Kidney (tissue), 14 donors: ENCODE results near the gene GLIS1. TPM values are rescaled to one million over a fixed set of nuclear protein-coding genes. Genes with fewer than 3 reads are reported as not detected.
A peak's percentile ranks its signal among the peaks of the same experiment; 100 is the strongest.

ENCODE experiments used
- DNase-seq, 5 donors: peaks; one replicate each; pipeline ENCODE4 v3.0.0-alpha.2; 2013 to 2020
- FAIRE-seq: peaks from 2 replicates; lab custom pipeline; 2012; peaks lifted over from hg19 to GRCh38; lab: Jason Lieb, UNC
- H3K27ac ChIP-seq, 2 donors: one replicate each; pipeline ENCODE4 v1.7.0; 2013; ENCODE audit warnings: low read depth in 2 of 2, low read length in 2 of 2, inconsistent platforms in 1 of 2
- H3K27me3 ChIP-seq: one replicate; pipeline ENCODE4 v1.7.1; 2013; ENCODE audit warnings: low read length, inconsistent platforms; ENCODE audit not compliant: control insufficient read depth, insufficient read depth
- H3K36me3 ChIP-seq, 3 donors: one replicate each; pipeline versions ENCODE4 v1.7.0 to v1.7.1; 2013; ENCODE audit warnings: low read length in 3 of 3, control low read depth in 1 of 3, inconsistent platforms in 1 of 3; ENCODE audit not compliant: insufficient read depth in 3 of 3, control insufficient read depth in 2 of 3
- H3K4me1 ChIP-seq, 3 donors: one replicate each; pipeline versions ENCODE4 v1.7.0 to v1.7.1; 2013; ENCODE audit warnings: low read length in 3 of 3, inconsistent platforms in 1 of 3, low read depth in 1 of 3; ENCODE audit not compliant: control insufficient read depth in 2 of 3, insufficient read depth in 2 of 3
- H3K4me3 ChIP-seq, 3 donors: one replicate each; pipeline versions ENCODE4 v1.7.0 to v1.8.1; 2013; ENCODE audit warnings: low read length in 3 of 3, control low read depth in 1 of 3, inconsistent platforms in 1 of 3
- H3K9ac ChIP-seq, 3 donors: one replicate each; pipeline versions ENCODE4 v1.7.0 to v1.7.1; 2013; ENCODE audit warnings: low read length in 3 of 3, control low read depth in 1 of 3, inconsistent platforms in 1 of 3
- H3K9me3 ChIP-seq, 3 donors: one replicate each; pipeline versions ENCODE4 v1.7.0 to v1.7.1; 2013; ENCODE audit warnings: low read length in 3 of 3, control low read depth in 1 of 3, inconsistent platforms in 1 of 3; ENCODE audit not compliant: control insufficient read depth in 2 of 3, insufficient read depth in 1 of 3
- CTCF ChIP-seq: IDR thresholded peaks from 3 replicates; pipeline ENCODE4 v1.5.1; 2012; ENCODE audit warnings: mild to moderate bottlenecking, moderate library complexity, borderline replicate concordance; ENCODE audit not compliant: insufficient read depth; ENCODE audit errors: extremely low read depth
- intact Hi-C: fragments of 100-400 bp; cut with DNase I; formaldehyde crosslinking; loops from one replicate; pipeline ENCODE4 v1.11.1; 2022
- polyA plus RNA-seq: library from polyadenylated mRNA; stranded (reverse); fragments of 350-450 nt; fragmentation: Illumina TruSeq; extraction: RNeasy Lipid Tissue Mini Kit (QIAGEN cat#74804); gene quantifications from one replicate; pipeline ENCODE4 v1.2.3, GENCODE V29; 2014; ENCODE audit warnings: low read depth, low replicate concordance; ENCODE audit not compliant: insufficient read depth
- total RNA-seq: library from RNA; stranded (reverse); fragmentation: NEBNext Ultra II Directional; extraction: Animal tissue kit (Norgen Biotek cat#: 25700); gene quantifications from one replicate; pipeline ENCODE4 v1.2.1, GENCODE V29; 2021
- donor health status: control.
- donor health status: control.
- donor health status: control.
- donor health status: control.
- donor health status: control.
- donor health status: DM: yes; HTN: yes; CAD: no.
- donor health status: Normal renal cell carcinoma (clear cell type).

The GLIS1 gene
- total and polyA plus RNA-seq, 2 donors from 2014 or later: 3.3 to 3.7 TPM

DNA sequence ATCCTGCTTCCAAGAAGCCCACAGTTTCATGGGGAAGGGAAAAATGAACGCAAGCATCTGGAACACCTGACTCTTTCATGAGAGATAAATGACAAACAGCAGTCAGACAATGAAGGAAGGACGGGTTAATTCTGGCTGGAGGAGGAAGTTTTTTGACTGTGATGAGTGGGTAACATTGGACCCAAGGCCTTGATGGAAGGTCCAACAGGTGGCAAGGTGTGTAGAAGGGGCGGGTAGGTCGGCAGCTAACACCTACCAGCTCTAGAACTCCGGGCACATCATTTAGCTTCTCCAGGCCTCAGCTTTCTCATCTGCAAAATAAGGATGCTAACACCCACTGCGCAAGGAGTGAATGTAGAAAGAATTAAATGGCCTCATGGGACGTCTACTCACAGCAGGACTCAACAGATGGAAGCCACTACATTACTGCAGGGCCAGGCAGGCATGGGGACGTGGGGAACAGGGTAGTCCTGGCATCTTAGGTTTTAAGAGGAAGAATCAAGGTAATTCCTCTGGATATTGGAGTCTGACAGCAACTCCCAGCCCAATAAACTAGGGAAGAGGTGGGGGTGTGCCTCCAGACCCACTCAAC, 12.9 kb downstream of the GLIS1 start:
- Histone ChIP-seq H3K36me3 (no peaks in the 10 kb centered on the region), H3K27ac (no peak overlapping the region), H3K9me3 (no peaks in the 10 kb centered on the region), H3K4me1 (peaks cover 0 to 13% (median 7%) of the 10 kb centered on the region in 3 donors), H3K9ac (no peak overlapping the region), H3K4me3 (no peak overlapping the region), H3K27me3 (no peaks in the 10 kb centered on the region)
- no peak for TF ChIP-seq CTCF
- FAIRE-seq (no peak), DNase-seq (no peak)
- intact Hi-C loops: no loop called here

DNA sequence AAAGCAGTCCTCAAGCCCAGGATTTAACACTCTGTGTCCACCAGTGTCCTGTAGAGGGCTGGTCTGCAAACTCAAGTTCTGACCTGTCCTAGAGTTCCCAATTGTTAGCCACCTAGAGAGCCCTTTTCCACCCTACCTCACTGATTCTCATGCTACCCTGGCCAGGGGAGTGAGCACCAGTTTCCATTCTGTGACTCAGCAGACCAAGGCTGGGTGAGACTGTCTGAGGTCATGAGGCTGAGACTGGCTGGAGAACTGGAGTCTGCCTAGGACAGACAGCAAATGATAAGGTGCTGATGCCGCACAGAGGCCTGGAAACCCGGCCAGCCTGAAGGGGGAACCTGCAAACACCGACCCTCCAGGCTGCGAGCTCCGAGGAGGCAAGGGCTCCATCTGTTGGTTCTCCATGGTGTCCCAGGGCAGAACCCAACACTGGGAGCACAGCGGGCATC, 13.7 kb downstream of the GLIS1 start:
- H3K27ac ChIP-seq: no peak overlapping the region
- FAIRE-seq (no peak), DNase-seq (peak in 3 of 5 donors; percentile 31 to 38 (median 33))
- peaks cover 0 to 5% (median 5%) of the 10 kb centered on the region in 3 donors for H3K4me1 ChIP-seq
- no peak for TF ChIP-seq CTCF
- H3K27me3 ChIP-seq: no peaks in the 10 kb centered on the region
- no peaks in the 10 kb centered on the region for H3K36me3 ChIP-seq
- no peak overlapping the region for H3K4me3 ChIP-seq
- no peak overlapping the region for H3K9ac ChIP-seq
- intact Hi-C loops: no loop called here
- H3K9me3 ChIP-seq: no peaks in the 10 kb centered on the region

DNA sequence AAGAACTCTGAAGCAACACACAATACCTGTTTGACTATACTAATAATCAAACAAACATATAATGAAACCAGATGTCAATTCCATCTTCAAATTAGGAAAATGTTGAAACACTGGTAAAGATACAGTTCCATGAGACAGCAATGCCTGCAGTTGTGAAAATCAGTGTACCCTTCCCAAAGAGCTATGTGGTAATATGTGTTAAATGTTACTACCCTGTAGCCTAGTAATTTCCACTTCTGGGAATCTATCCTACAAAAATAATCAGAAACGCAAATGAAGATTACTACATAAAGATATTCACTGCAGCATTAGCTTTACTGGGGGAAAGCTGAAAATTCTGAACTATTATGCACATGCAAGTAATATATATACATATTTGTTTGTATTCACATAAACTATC, 16.9 kb downstream of the GLIS1 start:
- Histone ChIP-seq H3K27me3 (no peaks in the 10 kb centered on the region), H3K9me3 (no peaks in the 10 kb centered on the region), H3K36me3 (no peaks in the 10 kb centered on the region), H3K27ac (no peak overlapping the region), H3K4me3 (no peak overlapping the region), H3K9ac (no peak overlapping the region), H3K4me1 (no peaks in the 10 kb centered on the region)
- no peak for TF ChIP-seq CTCF
- DNase-seq (no peak), FAIRE-seq (no peak)
- intact Hi-C loops: no loop called here

DNA sequence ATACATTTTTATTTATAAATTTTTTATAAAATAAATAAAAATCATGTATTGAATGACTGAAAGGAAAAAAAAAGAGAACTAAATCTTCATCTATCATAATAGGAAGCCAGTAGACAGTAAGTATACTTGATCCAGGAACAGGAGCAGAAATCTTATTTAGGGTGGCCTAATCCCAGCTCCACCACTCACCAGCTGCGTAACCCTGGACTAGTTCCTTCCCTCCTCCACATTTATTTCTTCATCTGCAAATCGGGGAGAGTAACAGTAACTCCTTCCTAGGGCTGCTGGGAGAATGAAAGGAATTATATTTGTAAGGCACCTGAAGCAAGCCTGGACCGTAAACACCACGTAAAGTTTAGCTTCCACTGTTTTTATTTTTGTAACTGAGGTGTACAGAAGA, 17.9 kb downstream of the GLIS1 start:
- Histone ChIP-seq H3K27ac (no peak overlapping the region), H3K36me3 (no peaks in the 10 kb centered on the region), H3K4me3 (no peak overlapping the region), H3K9me3 (no peaks in the 10 kb centered on the region), H3K27me3 (no peaks in the 10 kb centered on the region), H3K4me1 (no peaks in the 10 kb centered on the region), H3K9ac (no peak overlapping the region)
- FAIRE-seq: no peak
- DNase-seq: no peak
- TF ChIP-seq CTCF: no peak
- intact Hi-C loops: no loop called here
